Breast epithelium (tissue), 4 donors: Measurements from ENCODE around the gene AOPEP. TPM values are rescaled to one million over a fixed set of nuclear protein-coding genes. Genes with fewer than 3 reads are reported as not detected.

Experiments used
- DNase-seq, 2 donors: peaks; one replicate each; pipeline ENCODE4 v3.0.0-alpha.2; 2019; ENCODE audit warnings: low spot score in 2 of 2
- H3K27ac ChIP-seq, 2 donors: fragments of 200-600 bp; sonication (generic) in 1 of 2; one replicate each; pipeline ENCODE4 v1.5.1; 2016 to 2019; ENCODE audit warnings: mild to moderate bottlenecking in 1 of 2
- H3K27me3 ChIP-seq, 2 donors: fragments of 200-600 bp; sonication (generic) in 1 of 2; one replicate each; pipeline versions ENCODE4 v1.5.1 to v1.6.0; 2017 to 2019; ENCODE audit warnings: control low read depth in 1 of 2, mild to moderate bottlenecking in 1 of 2
- H3K36me3 ChIP-seq: fragments of 200-600 bp; one replicate; pipeline ENCODE4 v1.5.1; 2019
- H3K4me1 ChIP-seq, 2 donors: fragments of 200-600 bp; sonication (generic); one replicate each; pipeline ENCODE4 v1.5.1; 2016 to 2019; ENCODE audit warnings: control low read depth in 1 of 2
- H3K4me3 ChIP-seq, 3 donors: fragments of 200-600 bp; sonication (generic); 1 replicate in 2 of 3; 2 replicates in 1 of 3; pipeline ENCODE4 v1.5.1; 2016 to 2019; ENCODE audit warnings: mild to moderate bottlenecking in 3 of 3, moderate library complexity in 2 of 3
- H3K9me3 ChIP-seq, 2 donors: fragments of 200-600 bp; sonication (generic) in 1 of 2; one replicate each; pipeline ENCODE4 v1.5.1; 2016 to 2019; ENCODE audit warnings: control low read depth in 1 of 2
- POLR2A ChIP-seq: fragments of 450-650 bp; IDR thresholded peaks from one replicate; pipeline ENCODE4 v1.6.1; 2016; ENCODE audit warnings: antibody characterized with exemption, mild to moderate bottlenecking, moderate library complexity
- POLR2AphosphoS5 ChIP-seq, 3 donors: sonication (generic); formaldehyde crosslinking; IDR thresholded peaks; one replicate each; pipeline ENCODE4 v1.6.1; 2017; ENCODE audit warnings: antibody characterized with exemption in 3 of 3
- intact Hi-C: fragments of 100-400 bp; cut with DNase I; formaldehyde crosslinking; loops from one replicate; pipeline ENCODE4 v1.15.1; 2023; ENCODE audit warnings: low total_unique reads
- total RNA-seq, 3 donors: library from RNA; depleted of rRNA; stranded (reverse); fragments of >200 nt; gene quantifications; one replicate each; pipeline ENCODE4 v1.1.0, GENCODE V29; 2016
- TF ChIP-seq, protein P1 (sequence below), 3 donors: fragments of 450-650 bp; IDR thresholded peaks; one replicate each; pipeline ENCODE4 v1.5.1; 2016 to 2017; ENCODE audit warnings: antibody characterized with exemption in 3 of 3, mild to moderate bottlenecking in 3 of 3, moderate library complexity in 3 of 3

The AOPEP gene
- total RNA-seq, 3 donors from 2014 or later = 15.5 to 94.1 (median 87.5) TPM

- Histone ChIP-seq H3K4me3 (no peak overlapping the region), H3K27me3 (no peaks in the 10 kb centered on the region), H3K27ac (no peak overlapping the region), H3K36me3 (no peaks in the 10 kb centered on the region), H3K4me1 (no peaks in the 10 kb centered on the region), H3K9me3 (no peaks in the 10 kb centered on the region)
- TF ChIP-seq, protein P1, sequence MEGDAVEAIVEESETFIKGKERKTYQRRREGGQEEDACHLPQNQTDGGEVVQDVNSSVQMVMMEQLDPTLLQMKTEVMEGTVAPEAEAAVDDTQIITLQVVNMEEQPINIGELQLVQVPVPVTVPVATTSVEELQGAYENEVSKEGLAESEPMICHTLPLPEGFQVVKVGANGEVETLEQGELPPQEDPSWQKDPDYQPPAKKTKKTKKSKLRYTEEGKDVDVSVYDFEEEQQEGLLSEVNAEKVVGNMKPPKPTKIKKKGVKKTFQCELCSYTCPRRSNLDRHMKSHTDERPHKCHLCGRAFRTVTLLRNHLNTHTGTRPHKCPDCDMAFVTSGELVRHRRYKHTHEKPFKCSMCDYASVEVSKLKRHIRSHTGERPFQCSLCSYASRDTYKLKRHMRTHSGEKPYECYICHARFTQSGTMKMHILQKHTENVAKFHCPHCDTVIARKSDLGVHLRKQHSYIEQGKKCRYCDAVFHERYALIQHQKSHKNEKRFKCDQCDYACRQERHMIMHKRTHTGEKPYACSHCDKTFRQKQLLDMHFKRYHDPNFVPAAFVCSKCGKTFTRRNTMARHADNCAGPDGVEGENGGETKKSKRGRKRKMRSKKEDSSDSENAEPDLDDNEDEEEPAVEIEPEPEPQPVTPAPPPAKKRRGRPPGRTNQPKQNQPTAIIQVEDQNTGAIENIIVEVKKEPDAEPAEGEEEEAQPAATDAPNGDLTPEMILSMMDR (IDR thresholded peaks at IDR 0.05) = no peak
- no peak for TF ChIP-seq POLR2A
- TF ChIP-seq POLR2AphosphoS5 (IDR thresholded peaks at IDR 0.05) = no peak
- DNase-seq = no peak
- intact Hi-C loops = no loop called here
Observed at GRCh38 chr9:94911986-94912635, 185.6 kb downstream of the AOPEP start.

- Histone ChIP-seq H3K9me3 (no peaks in the 10 kb centered on the region), H3K27ac (no peak overlapping the region), H3K4me3 (no peak overlapping the region), H3K4me1 (no peaks in the 10 kb centered on the region), H3K27me3 (no peaks in the 10 kb centered on the region), H3K36me3 (no peaks in the 10 kb centered on the region)
- DNase-seq = peak in 1 of 2 donors; percentile 36
- TF ChIP-seq POLR2A (no peak), POLR2AphosphoS5 (IDR thresholded peaks at IDR 0.05) (no peak)
- TF ChIP-seq, protein P1 (IDR thresholded peaks at IDR 0.05) = no peak
- intact Hi-C loops = no loop called here
Observed at GRCh38 chr9:94912700-94913249, 186.3 kb downstream of the AOPEP start.

GRCh38 chr9:94913550-94913949 is 187.1 kb downstream of the AOPEP start:
- Histone ChIP-seq H3K27ac (peak overlapping the region in 1 of 2 donors; percentile 24), H3K9me3 (no peaks in the 10 kb centered on the region), H3K27me3 (no peaks in the 10 kb centered on the region), H3K4me3 (no peak overlapping the region), H3K36me3 (no peaks in the 10 kb centered on the region), H3K4me1 (no peaks in the 10 kb centered on the region)
- intact Hi-C loops = no loop called here
- DNase-seq = no peak
- TF ChIP-seq, protein P1 (IDR thresholded peaks at IDR 0.05) = no peak
- TF ChIP-seq POLR2A (no peak), POLR2AphosphoS5 (IDR thresholded peaks at IDR 0.05) (no peak)

DNA sequence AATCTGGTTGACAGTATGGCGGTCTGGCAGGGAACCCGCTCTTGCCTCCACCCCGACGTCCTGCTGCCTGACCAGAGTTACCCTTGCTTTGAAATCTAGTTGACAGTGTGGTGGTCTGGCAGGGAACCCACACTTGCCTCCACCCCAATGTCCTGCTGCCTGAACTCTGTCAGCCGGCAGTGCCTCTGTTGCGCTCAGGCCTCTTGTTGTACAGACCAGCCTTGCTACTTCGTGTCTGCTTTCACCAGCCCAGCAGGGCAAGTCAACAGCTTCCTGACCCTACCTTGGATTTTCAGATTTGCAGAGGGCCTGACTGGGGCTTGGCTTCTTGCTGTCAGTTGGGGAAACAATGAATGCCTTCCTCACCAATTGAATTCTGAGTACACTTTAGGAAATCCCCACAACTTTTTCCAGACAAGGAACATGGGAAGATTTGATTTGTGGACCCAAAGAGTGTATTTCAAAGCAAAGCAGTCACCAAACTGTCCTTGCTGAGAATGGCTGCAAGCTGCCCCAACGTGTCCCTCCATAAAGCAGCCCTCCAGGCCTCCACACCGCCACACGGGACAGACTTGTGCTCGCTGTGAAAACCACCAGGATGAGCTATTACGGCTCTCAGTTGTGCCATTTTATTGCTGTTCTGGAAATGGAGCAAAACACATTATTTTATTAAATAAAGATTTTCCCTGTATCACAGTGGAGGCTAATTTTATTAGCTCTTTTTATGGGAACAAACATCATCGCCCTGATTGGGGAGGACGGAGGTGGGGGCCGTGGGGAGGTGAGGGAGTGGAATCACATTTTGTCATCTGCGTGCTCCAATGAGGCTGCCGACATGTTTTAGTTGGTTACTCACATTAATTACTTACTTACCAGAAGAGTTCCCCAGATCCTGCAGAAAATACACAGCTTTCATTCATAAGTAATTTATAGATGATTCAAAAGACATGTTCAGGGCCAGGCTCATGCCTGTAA is 189.3 kb downstream of the AOPEP start:
- no peak overlapping the region for H3K27ac ChIP-seq
- intact Hi-C loops = no loop called here

More for the DNA sequence above, 189.3 kb downstream of the AOPEP start:
- Histone ChIP-seq H3K36me3 (no peaks in the 10 kb centered on the region), H3K4me3 (no peak overlapping the region), H3K27me3 (no peaks in the 10 kb centered on the region), H3K9me3 (no peaks in the 10 kb centered on the region), H3K4me1 (no peaks in the 10 kb centered on the region)
- no peak for DNase-seq
- no peak for TF ChIP-seq POLR2A
- TF ChIP-seq, protein P1 (IDR thresholded peaks at IDR 0.05) = no peak
- no peak for TF ChIP-seq POLR2AphosphoS5 (IDR thresholded peaks at IDR 0.05)
